IMR-90 (cell line): ENCODE measurements around the gene CCK. TPM values are rescaled to one million over a fixed set of nuclear protein-coding genes. Genes with fewer than 3 reads are reported as not detected.
A peak's percentile ranks its signal among the peaks of the same experiment; 100 is the strongest.

Source experiments
- ATAC-seq: fragments of 200-7000 bp; cut with Tn5 transposase; 2 replicates; pipeline ENCODE4 v1.9.1; 2020; ENCODE audit warnings: low read depth, mild to moderate bottlenecking, moderate library complexity
- BruUV-seq: library from RNA; stranded (reverse); fragments of 400-500 nt; replicated peaks from 2 replicates; lab custom pipeline; 2021; lab: Mats Ljungman, UMichigan
- CTCF ChIA-PET: fragments of 300-600 bp; formaldehyde crosslinking; extraction: SDS; loops from one replicate; lab custom pipeline; 2021; ENCODE audit warnings: antibody characterized with exemption; lab: Yijun Ruan, JAX
- POLR2A ChIA-PET: fragments of 300-600 bp; sonication (Branson Sonifier 250); formaldehyde crosslinking; loops from one replicate; lab custom pipeline; 2022; ENCODE audit warnings: antibody characterized with exemption; ENCODE audit not compliant: unreplicated experiment; lab: Charles Lee
- DNase-seq: peaks from one replicate; pipeline ENCODE4 v3.0.0; 2013
- H2AFZ ChIP-seq: replicated peaks from 2 replicates; pipeline ENCODE3; 2013; ENCODE audit warnings: low read length, mild to moderate bottlenecking; ENCODE audit not compliant: poor library complexity
- H2AK5ac ChIP-seq: 2 replicates; pipeline ENCODE4 v1.6.1; 2013; ENCODE audit warnings: low read depth, low read length, inconsistent platforms
- H2AK9ac ChIP-seq: replicated peaks from 2 replicates; pipeline ENCODE3; 2013; ENCODE audit warnings: mild to moderate bottlenecking, low read depth, low read length, moderate library complexity; ENCODE audit not compliant: poor library complexity
- H2BK120ac ChIP-seq: 2 replicates; pipeline ENCODE4 v1.6.1; 2013; ENCODE audit warnings: low read depth, low read length, inconsistent platforms
- H2BK15ac ChIP-seq: 3 replicates; pipeline ENCODE4 v1.6.1; 2013; ENCODE audit warnings: low read depth, low read length, inconsistent platforms
- H2BK20ac ChIP-seq: 2 replicates; pipeline ENCODE4 v1.6.1; 2013; ENCODE audit warnings: low read depth, mild to moderate bottlenecking, inconsistent platforms, low read length, moderate library complexity
- H2BK5ac ChIP-seq: 2 replicates; pipeline ENCODE4 v1.6.1; 2013; ENCODE audit warnings: mild to moderate bottlenecking, low read depth, low read length, inconsistent platforms; ENCODE audit not compliant: poor library complexity, severe bottlenecking
- H3K14ac ChIP-seq: replicated peaks from 2 replicates; pipeline ENCODE4 v1.6.1; 2013; ENCODE audit warnings: low read depth, low read length, inconsistent platforms
- H3K18ac ChIP-seq: 2 replicates; pipeline ENCODE4 v1.6.1; 2013; ENCODE audit warnings: low read depth, low read length, control low read depth
- H3K23ac ChIP-seq: 2 replicates; pipeline ENCODE4 v1.6.1; 2013; ENCODE audit warnings: low read depth, low read length, inconsistent platforms
- H3K27ac ChIP-seq: 2 replicates; pipeline ENCODE4 v1.5.1; 2013; ENCODE audit warnings: mild to moderate bottlenecking, control low read depth, low read length; ENCODE audit not compliant: insufficient read depth
- H3K27me3 ChIP-seq: 2 replicates; pipeline ENCODE4 v1.6.1; 2013; ENCODE audit warnings: low read length; ENCODE audit not compliant: control insufficient read depth, insufficient read depth
- H3K36me3 ChIP-seq: 2 replicates; pipeline ENCODE4 v1.6.1; 2013; ENCODE audit warnings: low read length, mixed read lengths; ENCODE audit not compliant: control insufficient read depth, insufficient read depth
- H3K4ac ChIP-seq: 2 replicates; pipeline ENCODE4 v1.6.1; 2013; ENCODE audit warnings: low read depth, low read length, inconsistent platforms
- H3K4me1 ChIP-seq: 2 replicates; pipeline ENCODE4 v1.6.1; 2013; ENCODE audit warnings: low read length, mixed read lengths; ENCODE audit not compliant: control insufficient read depth, insufficient read depth
- H3K4me2 ChIP-seq: 2 replicates; pipeline ENCODE4 v1.6.1; 2013; ENCODE audit warnings: low read depth, mild to moderate bottlenecking, control low read depth, low read length, moderate library complexity
- H3K4me3 ChIP-seq: 2 replicates; pipeline ENCODE4 v1.5.1; 2013; ENCODE audit warnings: low read depth, mild to moderate bottlenecking, control low read depth, low read length, moderate library complexity; ENCODE audit not compliant: insufficient read depth
- H3K56ac ChIP-seq: 2 replicates; pipeline ENCODE4 v1.6.1; 2013; ENCODE audit warnings: low read length, inconsistent platforms; ENCODE audit not compliant: insufficient read depth; ENCODE audit errors: extremely low read depth
- H3K79me1 ChIP-seq, 2 experiments: 2 replicates each; pipeline ENCODE4 v1.6.1; 2013; ENCODE audit warnings: low read length in 2 of 2, inconsistent platforms in 1 of 2, low read depth in 1 of 2
- H3K9ac ChIP-seq: 2 replicates; pipeline ENCODE4 v1.6.1; 2013; ENCODE audit warnings: low read depth, low read length, control low read depth
- H3K9me1 ChIP-seq: 2 replicates; pipeline ENCODE4 v1.6.1; 2013; ENCODE audit warnings: low read length, inconsistent platforms; ENCODE audit not compliant: insufficient read depth
- H3K9me3 ChIP-seq: 2 replicates; pipeline ENCODE4 v1.6.1; 2013; ENCODE audit warnings: low read length; ENCODE audit not compliant: control insufficient read depth, insufficient read depth
- H4K20me1 ChIP-seq: 2 replicates; pipeline ENCODE4 v1.6.1; 2013; ENCODE audit warnings: low read length, inconsistent platforms; ENCODE audit not compliant: insufficient read depth
- H4K5ac ChIP-seq: 2 replicates; pipeline ENCODE4 v1.6.1; 2013; ENCODE audit warnings: mild to moderate bottlenecking, low read depth, low read length, control low read depth
- H4K8ac ChIP-seq, 2 experiments: 2 replicates each; pipeline ENCODE4 v1.6.1; 2013; ENCODE audit warnings: low read depth in 2 of 2, low read length in 2 of 2, control low read depth in 1 of 2, inconsistent platforms in 1 of 2
- H4K91ac ChIP-seq: 2 replicates; pipeline ENCODE4 v1.6.1; 2013; ENCODE audit warnings: low read depth, low read length, inconsistent platforms; ENCODE audit not compliant: insufficient read depth
- BHLHE40 ChIP-seq: fragments of 150-350 bp; IDR thresholded peaks from 2 replicates; pipeline ENCODE4 v1.6.1; 2016; ENCODE audit warnings: mild to moderate bottlenecking, low read depth, low read length
- CEBPB ChIP-seq: IDR thresholded peaks from 2 replicates; pipeline ENCODE4 v1.6.1; 2012; ENCODE audit warnings: low read depth, low read length, improper control_type of control experiment
- CHD1 ChIP-seq: IDR thresholded peaks from 2 replicates; pipeline ENCODE4 v1.6.1; 2012; ENCODE audit warnings: low read depth, low read length, improper control_type of control experiment
- ELK1 ChIP-seq: fragments of 150-350 bp; IDR thresholded peaks from 2 replicates; pipeline ENCODE4 v1.6.1; 2016; ENCODE audit warnings: low read depth, mild to moderate bottlenecking, low read length, moderate library complexity, borderline replicate concordance
- FOS ChIP-seq: fragments of 150-350 bp; IDR thresholded peaks from 2 replicates; pipeline ENCODE4 v1.6.1; 2016; ENCODE audit warnings: low read depth, low read length
- MAFK ChIP-seq: IDR thresholded peaks from 2 replicates; pipeline ENCODE4 v1.6.1; 2012; ENCODE audit warnings: low read depth, low read length, improper control_type of control experiment
- MAZ ChIP-seq: IDR thresholded peaks from 2 replicates; pipeline ENCODE4 v1.6.1; 2012; ENCODE audit warnings: low read depth, mild to moderate bottlenecking, low read length, improper control_type of control experiment, moderate library complexity, borderline replicate concordance
- MXI1 ChIP-seq: IDR thresholded peaks from 2 replicates; pipeline ENCODE4 v1.6.1; 2012; ENCODE audit warnings: low read depth, mild to moderate bottlenecking, low read length, moderate library complexity, borderline replicate concordance
- NFE2L2 ChIP-seq: fragments of 150-350 bp; IDR thresholded peaks from 2 replicates; pipeline ENCODE4 v1.6.1; 2016; ENCODE audit warnings: low read depth, mild to moderate bottlenecking, low read length
- POLR2A ChIP-seq: IDR thresholded peaks from 2 replicates; pipeline ENCODE4 v1.6.1; 2012; ENCODE audit warnings: mild to moderate bottlenecking, low read depth, low read length
- RCOR1 ChIP-seq: IDR thresholded peaks from 2 replicates; pipeline ENCODE4 v1.6.1; 2012; ENCODE audit warnings: mild to moderate bottlenecking, low read length, improper control_type of control experiment; ENCODE audit not compliant: insufficient replicate concordance
- RFX5 ChIP-seq: IDR thresholded peaks from 2 replicates; pipeline ENCODE4 v1.8.0; 2012; ENCODE audit warnings: low read depth, mild to moderate bottlenecking, low read length, moderate library complexity
- SMC3 ChIP-seq: fragments of 150-350 bp; IDR thresholded peaks from 2 replicates; pipeline ENCODE4 v1.6.1; 2016; ENCODE audit warnings: low read depth, mild to moderate bottlenecking, antibody characterized with exemption, low read length, moderate library complexity
- USF2 ChIP-seq: fragments of 150-350 bp; IDR thresholded peaks from 2 replicates; pipeline ENCODE4 v1.6.1; 2017; ENCODE audit warnings: mild to moderate bottlenecking, antibody characterized with exemption, low read length, low read depth
- WGBS, 2 experiments: methylation state at CpG; one replicate each; pipeline versions ENCODE4 v1.1.5 to v1.1.7; 2013; ENCODE audit warnings: missing lambda C conversion rate in 2 of 2; ENCODE audit not compliant: insufficient read length in 1 of 2; ENCODE audit errors: extremely low coverage in 2 of 2; 5-methylcytosine and 5-hydroxymethylcytosine counted together
- dilution Hi-C: fragments of 300-500 bp; cut with HindIII; formaldehyde crosslinking; loops from one replicate; pipeline ENCODE4 v1.14.3; 2018; ENCODE audit warnings: low sequenced_read_pairs; ENCODE audit not compliant: unreplicated experiment
- in situ Hi-C: fragments of 300-500 bp; cut with MboI; formaldehyde crosslinking; loops from 3 replicates; pipeline ENCODE4 v1.14.3; 2019; ENCODE audit warnings: low sequenced_read_pairs, inconsistent platforms, mixed read lengths
- intact Hi-C: fragments of 100-400 bp; cut with micrococcal nuclease; formaldehyde crosslinking; loops from 2 replicates; pipeline ENCODE4 v1.10.0; 2022
- polyA plus RNA-seq, 3 experiments: library from polyadenylated mRNA; depleted of rRNA; stranded (reverse); fragments of >200 nt; gene quantifications; 2 replicates each; pipeline ENCODE4 v1.2.3, GENCODE V29; 2012; ENCODE audit warnings: low replicate concordance in 1 of 3
- total RNA-seq: library from RNA; depleted of rRNA; stranded (reverse); fragments of >200 nt; gene quantifications from 2 replicates; pipeline ENCODE4 v1.2.3, GENCODE V29; 2012

Gene CCK
- total and polyA plus RNA-seq, 2 of the 4 experiments (the other 2 are of a cell fraction), result 0.43 TPM; not detected in 1

- ChIA-PET POLR2A (no interaction called here), CTCF (interaction anchor here (0.7 kb wide), 1 partner anchor 532 kb away, joined by 7 read pairs; no protein-coding TSS in a partner anchor)
- Histone ChIP-seq H2AK5ac (no peak overlapping the region), H3K4me3 (no peak overlapping the region), H2BK120ac (no peak overlapping the region), H4K20me1 (no peaks in the 10 kb centered on the region), H3K79me1 (no peaks in the 10 kb centered on the region), H2AK9ac (no peak overlapping the region), H3K56ac (no peak overlapping the region), H2BK15ac (no peak overlapping the region), H4K8ac (no peak overlapping the region), H3K4me2 (no peak overlapping the region), H3K9ac (no peak overlapping the region), H2BK20ac (0 out of 2 replicates have a peak overlapping the region, but pooled peaks have one; percentile 16), H3K4me1 (peaks cover 8% of the 10 kb centered on the region), H3K9me3 (no peaks in the 10 kb centered on the region), H3K18ac (no peak overlapping the region), H3K4ac (no peak overlapping the region), H3K36me3 (peaks cover 12% of the 10 kb centered on the region), H3K23ac (no peak overlapping the region), H2AFZ (no peak overlapping the region), H4K91ac (no peak overlapping the region), H3K14ac (no peak overlapping the region), H4K5ac (no peak overlapping the region), H3K9me1 (peaks cover 15% of the 10 kb centered on the region), H3K27ac (no peak overlapping the region), H3K27me3 (peaks cover 3% of the 10 kb centered on the region; the same call in 1 of the 2 replicates), H2BK5ac (no peak overlapping the region)
- BruUV-seq, result no TSS peak
- TF ChIP-seq NFE2L2, result no peak
- no peak for TF ChIP-seq CHD1
- TF ChIP-seq MAZ, result no peak
- no peak for TF ChIP-seq MAFK
- no peak for TF ChIP-seq SMC3
- TF ChIP-seq ELK1, result no peak
- TF ChIP-seq FOS, result no peak
- TF ChIP-seq USF2, result no peak
- no peak for TF ChIP-seq CEBPB
- TF ChIP-seq RCOR1, result no peak
- TF ChIP-seq POLR2A, result no peak
- no peak for TF ChIP-seq RFX5
- no peak for TF ChIP-seq BHLHE40
- TF ChIP-seq MXI1, result no peak
- no peak for DNase-seq
- in situ Hi-C loops, result loop anchor here (10.0 kb wide), 1 partner anchor 219 kb away; no protein-coding TSS in a partner anchor
- ATAC-seq, result no peak
- dilution Hi-C loops, result no loop called here
- intact Hi-C loops, result loop anchor here (5.0 kb wide), 1 partner anchor 108 kb away; no protein-coding TSS in a partner anchor
- WGBS, 2 experiments, result no CpG with 5 or more reads among the region's 5 CpGs
Measured at GRCh38 chr3:42225486-42226363, 40.3 kb downstream of the CCK start.
